Right lobe of liver (tissue), 4 donors: ENCODE data around the gene TBC1D2.

ENCODE experiments used
- CTCF ChIP-seq, 4 donors: fragments of 200-600 bp in 3 of 4; fragments of 450-650 bp in 1 of 4; IDR thresholded peaks; one replicate each; pipeline versions ENCODE4 v1.5.1 to v1.8.0; 2016 to 2022; ENCODE audit warnings: antibody characterized with exemption in 4 of 4, mild to moderate bottlenecking in 2 of 4
- POLR2A ChIP-seq: fragments of 450-650 bp; IDR thresholded peaks from one replicate; pipeline ENCODE4 v1.6.1; 2017; ENCODE audit warnings: antibody characterized with exemption, mild to moderate bottlenecking
- donor health status: DM: no; HTN: no; CAD: no.
- donor health status: DM: no; HTN: no; CAD: no.
- donor health status: DM: no; HTN: yes; CAD: no.

- no peak for TF ChIP-seq CTCF (IDR thresholded peaks at IDR 0.05)
- TF ChIP-seq POLR2A, result no peak
Measured at GRCh38 chr9:98217255-98217654, 38.2 kb downstream of the TBC1D2 start.
